T1000 (cell line): ENCODE results near the gene KDM2A.

Source experiments
- DNase-seq: peaks from one replicate; lab custom pipeline; 2025; ENCODE audit warnings: mixed read lengths; lab: John Stamatoyannopoulos, UW

The KDM2A gene

DNA sequence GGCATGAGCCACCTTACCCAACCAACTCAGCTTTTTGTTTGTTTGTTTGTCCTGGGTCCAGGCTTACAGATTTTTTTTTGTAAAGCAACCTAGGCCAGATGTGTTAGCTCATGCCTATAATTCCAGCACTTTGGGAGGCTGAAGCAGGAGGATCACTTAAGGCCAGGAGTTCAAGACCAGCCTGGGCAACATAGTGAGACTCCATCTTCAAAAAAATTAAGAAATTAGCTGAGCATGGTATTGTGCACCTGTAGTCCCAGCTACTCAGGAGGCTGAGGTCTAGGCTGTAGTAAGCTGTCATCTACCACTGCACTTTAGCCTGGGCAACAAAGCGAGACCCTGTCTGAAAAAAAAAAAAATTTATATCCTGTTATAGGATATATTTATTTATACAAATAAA, 118.5 kb downstream of the KDM2A start:
- DNase-seq = no peak

DNA sequence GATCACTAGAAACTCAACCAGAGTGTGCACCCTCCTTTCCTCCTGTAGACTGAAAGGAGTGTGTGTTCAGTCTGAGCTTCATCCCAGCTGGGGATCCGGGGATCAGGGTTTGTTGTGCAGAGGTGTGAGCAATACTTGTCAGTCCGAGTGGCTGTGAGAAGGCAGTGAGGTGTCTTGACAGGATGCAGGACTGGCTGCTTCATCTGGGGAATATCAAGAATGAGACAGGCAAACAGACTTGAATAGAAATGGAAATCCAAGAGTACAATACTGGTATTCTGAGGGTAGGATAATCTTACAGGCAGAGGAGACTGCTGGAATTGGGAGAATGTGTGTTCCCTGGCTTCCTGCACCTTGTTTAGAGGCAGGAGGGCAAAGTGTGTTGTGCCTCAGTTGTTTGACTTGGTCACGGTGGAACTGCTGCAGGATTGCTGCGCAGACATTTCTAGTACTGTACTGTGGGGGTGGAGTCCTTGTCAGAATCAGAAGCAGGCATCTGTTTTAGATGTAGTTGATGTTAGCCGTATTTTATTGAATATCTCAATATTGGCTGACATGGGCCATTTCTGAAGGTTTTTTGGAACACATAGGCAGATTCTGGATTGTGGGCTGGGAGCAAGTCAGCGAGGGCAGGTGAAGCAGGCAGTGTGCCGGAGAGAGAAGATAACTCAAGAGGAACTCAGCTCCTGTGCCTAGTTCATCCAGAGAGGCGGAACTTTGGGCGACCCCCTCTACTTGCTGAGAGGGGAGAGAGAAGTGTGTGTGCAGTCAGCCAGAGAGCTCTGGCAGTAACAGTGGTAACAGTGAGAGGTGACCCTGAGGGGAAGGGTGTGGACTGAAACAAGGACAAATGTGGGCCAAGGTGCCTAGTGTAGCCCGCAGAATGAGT, 120.1 kb downstream of the KDM2A start:
- no peak for DNase-seq

DNA sequence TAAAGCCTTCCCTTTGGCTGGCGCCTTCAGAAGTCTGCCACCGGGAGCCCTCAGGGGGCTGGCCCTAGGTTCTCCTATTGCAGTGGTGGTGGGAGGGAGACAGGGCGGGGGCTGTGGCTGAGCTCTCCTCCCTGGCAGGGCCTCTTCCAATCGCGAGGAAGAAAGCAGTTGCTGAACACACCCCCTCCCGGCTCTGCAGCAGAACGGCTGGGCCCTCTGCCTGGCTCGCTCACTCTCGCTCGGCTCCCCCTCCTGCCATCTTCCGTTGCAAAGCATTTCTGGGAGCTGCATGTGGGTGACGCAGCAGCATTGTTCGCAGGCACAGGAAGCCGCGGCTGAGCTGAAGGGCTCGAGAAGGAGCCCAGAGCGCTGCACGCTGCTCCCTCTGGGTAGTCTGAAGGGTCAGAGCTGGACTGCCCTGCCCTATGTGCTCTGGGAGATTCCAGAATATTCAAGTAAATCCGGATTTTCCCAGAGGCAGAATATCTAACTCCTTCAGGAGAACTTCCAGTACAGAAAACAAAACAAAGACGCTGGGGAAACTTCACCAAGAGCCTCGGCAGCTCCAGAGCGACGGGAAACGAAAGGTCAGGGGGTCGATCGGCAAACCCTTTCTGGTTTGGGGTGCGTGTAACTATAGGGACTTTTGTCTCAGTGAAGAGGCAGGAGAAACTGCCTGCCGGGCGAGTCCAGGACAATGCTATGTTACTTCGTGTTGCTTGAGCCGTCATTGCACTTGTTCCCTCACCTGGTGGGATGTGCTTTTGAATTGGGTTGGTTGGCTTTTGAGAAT, 120.9 kb downstream of the KDM2A start:
- DNase-seq = peak; percentile 97

DNA sequence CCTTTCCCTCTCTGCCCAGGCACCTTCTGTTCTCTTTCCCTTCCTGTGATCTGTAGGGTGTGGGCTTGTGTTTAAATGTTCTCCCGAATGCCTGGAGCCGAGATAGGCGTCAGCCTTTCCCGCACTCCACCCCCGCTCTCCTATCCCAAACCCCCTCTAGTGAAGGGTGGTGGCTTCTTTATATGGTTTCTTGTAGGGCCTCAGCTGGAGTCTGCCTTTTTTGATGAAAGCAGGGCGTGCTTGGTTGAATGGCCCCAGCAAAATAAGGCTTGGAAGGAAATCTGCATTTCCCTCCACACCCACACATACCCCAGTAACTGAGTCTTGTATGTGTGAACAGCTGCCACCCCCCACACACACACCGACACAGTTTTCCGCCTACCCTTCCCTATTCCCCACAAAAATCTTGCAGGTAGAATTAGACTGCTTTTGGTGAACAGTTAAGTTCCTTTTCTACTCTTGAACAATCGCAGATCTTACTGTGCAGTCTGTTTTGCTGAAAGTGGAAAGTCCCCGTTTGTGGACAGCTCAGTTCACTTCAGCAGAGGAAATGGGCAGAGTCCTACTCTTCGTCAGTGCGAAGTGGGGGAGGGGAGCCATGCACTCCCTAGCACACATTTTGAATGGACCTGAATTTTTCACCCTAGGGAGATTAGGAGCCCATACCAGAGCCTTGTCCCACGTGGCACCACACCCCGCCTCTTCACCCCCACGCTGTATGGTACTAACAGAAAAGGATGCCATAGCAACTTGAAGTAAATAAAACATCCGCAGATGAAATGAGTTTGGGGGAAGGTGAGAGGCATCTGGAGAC, 121.7 kb downstream of the KDM2A start:
- DNase-seq = peak; percentile 64

DNA sequence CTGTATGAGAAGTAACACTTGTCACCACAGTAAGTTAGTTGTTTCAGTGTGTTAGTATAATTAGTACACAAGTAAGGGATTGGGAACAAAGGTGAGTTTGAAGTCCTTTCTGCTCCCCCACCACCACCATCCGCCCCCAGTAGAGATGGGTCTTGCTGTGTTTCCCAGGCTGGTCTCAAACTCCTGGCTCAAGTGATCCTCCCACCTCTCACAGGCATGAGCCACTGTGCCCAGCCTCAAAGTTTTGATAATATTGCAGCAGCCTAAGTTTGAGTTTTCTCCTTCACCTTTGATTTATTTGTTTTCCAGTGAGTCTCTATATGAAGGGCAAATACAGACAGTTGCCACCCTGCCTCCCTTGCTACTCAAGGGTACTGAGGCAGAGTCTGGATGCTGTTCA, 123.5 kb downstream of the KDM2A start:
- DNase-seq = no peak

DNA sequence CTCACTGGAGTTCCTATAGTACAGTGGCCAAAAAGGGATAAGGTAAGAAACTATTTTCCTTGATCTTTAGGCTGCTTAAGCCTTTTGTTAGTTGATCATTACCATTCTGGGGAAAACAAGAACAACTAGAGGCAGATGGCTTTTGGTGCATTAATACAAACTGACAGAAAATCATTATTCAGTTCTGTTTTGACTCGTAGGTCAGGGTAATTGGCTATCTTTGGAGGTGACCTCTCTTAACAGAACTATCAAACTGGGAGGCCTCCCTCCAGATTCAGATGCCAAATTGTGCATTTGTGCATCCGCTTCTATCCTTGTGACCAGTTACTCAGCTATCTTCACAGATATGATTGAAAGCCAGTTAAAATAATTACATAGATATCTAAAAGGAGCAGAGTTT, 124.0 kb downstream of the KDM2A start:
- DNase-seq = no peak

DNA sequence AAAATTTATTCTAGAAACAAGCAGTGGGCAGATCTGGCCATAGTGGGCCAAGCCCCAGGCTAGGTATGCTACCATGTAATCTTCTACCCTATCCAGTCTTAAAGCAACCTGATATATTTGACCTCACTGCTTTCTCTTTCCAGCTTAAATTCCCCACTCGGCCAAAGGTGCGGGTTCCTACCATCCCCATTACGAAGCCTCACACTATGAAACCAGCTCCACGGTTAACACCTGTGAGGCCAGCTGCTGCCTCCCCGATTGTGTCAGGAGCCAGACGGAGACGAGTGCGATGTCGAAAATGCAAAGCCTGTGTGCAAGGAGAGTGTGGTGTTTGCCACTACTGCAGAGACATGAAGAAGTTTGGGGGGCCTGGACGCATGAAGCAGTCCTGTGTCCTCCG, 126.0 kb downstream of the KDM2A start:
- no peak for DNase-seq

DNA sequence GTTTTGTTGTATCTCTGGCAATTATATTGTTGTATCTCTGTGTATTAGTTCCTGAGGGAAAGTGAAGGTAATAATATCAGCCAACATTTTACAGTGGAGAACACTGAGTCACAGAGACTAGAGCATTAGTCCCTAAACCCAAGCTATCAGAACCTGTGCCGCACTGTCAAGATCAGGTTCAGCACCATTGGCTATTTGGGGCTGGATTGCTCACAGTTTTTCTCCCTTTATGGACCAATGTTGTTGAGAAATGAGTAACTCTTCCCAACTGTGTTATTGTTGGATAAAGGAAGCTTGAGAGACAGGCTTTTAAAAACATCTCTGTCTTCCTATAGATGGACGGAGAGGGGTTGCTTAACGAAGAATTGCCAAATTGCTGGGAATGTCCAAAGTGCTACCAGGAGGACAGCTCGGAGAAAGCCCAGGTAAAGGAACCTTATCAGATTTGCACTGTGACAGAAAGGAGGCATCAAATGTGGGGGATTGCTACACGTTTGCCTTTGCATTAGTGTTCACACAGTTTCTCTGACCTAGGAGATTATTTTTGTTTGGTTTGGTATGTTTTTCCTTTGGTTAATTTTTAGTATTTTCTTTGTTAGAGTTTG, 129.0 kb downstream of the KDM2A start:
- no peak for DNase-seq

DNA sequence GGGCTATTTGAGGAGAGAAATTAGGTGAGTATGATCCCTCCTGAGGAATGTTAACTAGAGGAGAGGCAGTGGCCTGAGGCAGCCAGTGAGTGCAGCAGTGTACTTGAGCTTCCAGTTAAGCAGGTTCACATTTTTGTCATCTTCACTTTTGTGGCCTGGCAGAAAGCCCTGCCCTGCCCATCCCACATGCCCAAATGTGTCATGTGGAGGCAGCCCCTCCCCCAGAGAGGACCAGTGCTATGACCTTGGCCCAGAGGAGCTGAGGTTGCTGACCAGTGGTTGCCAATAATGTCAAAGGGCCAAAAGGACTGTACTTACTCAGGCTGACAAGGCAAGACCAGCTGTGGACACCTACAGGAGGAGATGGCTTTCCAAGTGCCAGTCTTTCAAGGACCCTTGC, 129.6 kb downstream of the KDM2A start:
- DNase-seq = no peak

DNA sequence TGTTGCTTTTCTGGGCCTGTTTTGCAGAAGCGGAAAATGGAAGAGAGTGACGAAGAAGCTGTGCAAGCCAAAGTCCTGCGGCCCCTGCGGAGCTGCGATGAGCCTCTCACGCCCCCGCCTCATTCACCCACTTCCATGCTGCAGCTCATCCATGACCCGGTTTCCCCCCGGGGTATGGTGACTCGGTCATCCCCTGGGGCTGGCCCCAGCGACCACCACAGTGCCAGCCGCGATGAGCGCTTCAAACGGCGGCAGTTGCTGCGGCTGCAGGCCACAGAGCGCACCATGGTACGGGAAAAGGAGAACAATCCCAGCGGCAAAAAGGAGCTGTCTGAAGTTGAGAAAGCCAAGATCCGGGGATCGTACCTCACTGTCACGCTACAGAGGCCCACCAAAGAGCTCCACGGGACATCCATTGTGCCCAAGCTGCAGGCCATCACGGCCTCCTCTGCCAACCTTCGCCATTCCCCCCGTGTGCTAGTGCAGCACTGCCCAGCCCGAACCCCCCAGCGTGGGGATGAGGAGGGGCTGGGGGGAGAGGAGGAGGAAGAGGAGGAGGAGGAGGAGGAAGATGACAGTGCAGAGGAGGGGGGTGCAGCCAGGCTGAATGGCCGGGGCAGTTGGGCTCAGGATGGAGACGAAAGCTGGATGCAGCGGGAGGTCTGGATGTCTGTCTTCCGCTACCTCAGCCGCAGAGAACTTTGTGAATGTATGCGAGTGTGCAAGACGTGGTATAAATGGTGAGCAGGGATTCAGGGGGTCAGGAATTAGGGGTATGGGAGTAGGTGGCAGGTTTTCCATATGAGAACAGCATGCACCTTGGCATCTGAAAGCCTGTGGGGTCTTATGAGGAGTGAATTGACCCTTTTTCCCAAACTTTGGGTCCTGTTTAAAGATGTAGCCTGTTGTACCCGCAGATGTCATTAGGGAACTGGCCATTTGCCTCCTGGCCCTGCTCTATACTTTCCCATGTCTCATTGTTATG, 131.3 kb downstream of the KDM2A start:
- DNase-seq = no peak

DNA sequence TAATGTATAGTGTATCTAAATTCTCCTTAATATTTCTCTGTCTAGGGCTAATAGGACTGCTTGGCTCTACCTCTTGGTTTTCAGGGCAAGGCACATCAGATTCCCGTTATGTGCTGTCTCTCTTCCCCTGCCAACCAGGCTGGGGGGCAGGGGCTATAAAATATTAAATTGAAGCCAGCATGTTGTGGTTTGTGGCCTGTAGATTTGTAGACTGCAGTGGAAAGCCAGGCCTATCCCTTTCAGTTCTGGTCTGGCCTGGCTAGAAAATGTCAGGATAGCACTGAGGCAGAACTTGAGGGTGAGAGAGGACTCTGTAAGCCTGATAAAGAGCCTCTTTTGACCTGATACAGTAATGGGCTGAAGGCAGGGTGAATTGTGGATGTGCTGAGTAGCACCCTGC, 132.8 kb downstream of the KDM2A start:
- no peak for DNase-seq

DNA sequence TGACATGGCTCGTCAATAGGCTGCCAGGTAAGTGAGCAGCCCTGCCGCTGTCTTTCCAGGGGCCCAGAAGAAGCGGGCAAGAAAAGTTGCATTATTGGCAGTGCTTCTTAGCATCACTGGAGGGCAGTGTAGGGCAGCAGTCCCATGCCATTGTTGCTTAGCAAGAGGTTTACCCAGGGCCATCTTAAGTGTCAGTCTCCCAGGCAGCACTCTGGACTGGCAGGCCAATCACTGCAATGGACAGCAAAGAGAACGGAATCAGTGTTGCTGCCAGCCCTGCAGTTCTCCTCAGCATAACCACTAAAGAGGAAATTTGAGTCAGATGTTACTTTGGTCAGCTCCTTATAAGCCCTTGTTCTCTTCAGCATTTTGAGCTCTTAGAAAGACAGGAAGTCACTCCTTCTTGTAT, 133.8 kb downstream of the KDM2A start:
- DNase-seq = no peak

DNA sequence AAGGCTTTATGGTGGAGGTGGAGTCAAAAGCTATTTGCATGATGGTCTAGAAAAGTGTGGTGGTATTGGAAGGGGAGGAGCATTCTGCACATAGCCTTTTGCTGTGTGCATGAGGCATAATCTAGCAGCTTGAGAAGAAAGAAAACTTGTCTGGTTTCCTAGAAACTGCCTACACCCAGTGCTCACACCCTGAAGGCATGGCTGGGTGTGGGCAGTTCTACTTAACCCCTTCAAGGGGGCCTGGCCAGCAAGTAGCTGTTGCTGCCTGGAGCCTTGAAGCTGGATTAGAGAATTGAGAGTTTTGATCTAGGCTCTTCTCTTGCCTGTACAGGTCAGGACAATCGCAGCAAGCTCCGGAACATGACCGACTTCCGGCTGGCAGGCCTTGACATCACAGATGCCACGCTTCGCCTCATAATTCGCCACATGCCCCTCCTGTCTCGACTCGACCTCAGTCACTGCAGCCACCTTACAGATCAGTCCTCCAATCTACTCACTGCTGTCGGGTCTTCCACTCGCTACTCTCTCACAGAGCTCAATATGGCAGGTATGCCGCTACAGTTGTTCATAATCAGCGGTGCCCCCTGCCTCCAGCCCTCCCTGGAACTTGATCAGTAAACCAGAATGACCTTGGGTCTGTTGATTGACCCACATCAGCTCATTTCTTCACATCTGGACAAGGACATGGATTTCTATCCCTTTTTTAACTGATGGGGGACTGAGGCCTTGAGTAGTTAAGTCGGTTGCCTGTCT, 135.0 kb downstream of the KDM2A start:
- DNase-seq = no peak

DNA sequence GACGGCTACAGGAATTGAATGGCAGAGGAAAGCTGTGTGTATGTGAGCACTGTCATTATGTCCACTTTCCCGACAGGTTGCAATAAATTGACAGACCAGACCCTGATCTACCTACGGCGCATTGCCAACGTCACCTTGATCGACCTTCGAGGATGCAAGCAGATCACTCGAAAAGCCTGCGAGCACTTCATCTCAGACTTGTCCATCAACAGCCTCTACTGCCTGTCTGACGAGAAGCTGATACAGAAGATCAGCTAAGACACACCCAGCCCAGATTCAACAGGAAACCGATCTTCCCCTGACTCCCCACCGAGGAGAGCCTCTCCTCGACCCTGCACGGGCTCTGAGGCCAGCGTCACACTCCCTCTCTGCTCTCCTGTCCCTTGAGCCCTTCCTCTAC, 135.7 kb downstream of the KDM2A start:
- DNase-seq = no peak

DNA sequence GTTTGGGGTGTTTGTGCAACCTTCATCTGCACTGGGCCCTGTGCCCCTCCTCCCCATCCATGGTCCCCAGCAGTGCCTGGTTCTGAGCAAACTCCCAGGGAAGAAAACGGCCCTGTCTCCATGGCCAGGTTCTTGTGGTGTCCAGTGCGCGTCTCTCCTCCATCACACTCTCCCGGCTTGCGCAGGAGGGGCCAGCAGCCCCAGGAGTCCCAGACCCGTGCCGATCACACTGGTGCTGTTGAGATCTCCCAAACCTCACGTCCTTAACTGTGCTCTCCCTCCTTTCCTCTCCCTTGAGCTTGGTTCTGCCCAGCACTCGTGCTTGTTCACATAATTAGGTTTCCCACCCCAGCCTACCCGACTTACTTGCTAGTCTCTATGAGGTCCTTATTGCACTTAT, 136.3 kb downstream of the KDM2A start:
- no peak for DNase-seq

DNA sequence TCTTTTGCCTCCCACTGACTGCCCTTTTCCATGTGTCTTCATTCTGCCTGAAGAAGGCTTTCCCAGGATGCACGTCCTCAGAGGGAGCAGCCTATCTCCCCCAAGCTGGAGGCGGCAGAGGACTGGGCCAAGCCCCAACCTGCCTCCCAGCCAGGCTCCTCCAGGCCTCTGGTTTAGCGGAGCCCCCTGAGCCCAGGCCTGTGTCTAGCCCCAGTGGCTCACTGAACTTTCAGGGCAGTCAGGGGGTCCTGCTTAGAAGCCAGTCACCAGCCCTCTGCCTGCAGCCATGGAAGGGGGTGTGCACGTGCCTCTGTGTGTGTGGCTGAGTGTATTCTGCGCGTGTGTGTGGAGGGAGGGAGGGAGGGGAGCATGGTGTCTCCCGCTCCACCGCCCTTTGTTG, 136.8 kb downstream of the KDM2A start:
- DNase-seq = no peak

DNA sequence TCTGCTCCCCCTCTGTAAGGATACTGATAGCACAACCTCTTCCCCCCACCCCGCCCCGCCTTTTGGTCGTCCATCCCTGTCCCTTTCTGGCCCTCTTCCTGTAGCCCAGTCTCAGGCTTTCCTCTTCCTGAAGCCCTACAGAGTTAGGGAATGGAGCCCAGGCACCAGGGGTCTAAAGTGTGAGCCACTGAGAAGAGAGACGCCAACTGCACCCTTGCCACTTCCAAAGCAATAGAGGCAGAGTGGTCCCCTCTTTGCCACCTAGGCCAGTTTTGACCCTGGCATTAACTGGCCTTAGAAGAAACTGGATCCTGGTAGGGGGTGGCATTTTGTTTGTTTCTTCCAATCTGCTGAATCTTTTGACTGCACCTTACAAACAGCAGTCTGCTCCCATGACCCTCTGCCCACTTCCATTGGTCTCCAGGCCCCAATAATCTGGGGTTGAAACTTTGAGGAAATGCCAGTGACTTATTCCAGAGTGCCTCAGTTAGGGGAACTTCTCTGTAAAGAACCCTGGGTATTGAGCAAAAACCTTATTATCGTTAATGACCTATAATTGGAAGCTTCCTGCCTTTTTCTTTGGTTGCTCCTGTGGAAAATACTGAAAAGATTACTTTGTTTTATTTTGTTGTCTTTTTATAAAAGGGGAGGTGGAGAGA, 137.5 kb downstream of the KDM2A start:
- DNase-seq = no peak

DNA sequence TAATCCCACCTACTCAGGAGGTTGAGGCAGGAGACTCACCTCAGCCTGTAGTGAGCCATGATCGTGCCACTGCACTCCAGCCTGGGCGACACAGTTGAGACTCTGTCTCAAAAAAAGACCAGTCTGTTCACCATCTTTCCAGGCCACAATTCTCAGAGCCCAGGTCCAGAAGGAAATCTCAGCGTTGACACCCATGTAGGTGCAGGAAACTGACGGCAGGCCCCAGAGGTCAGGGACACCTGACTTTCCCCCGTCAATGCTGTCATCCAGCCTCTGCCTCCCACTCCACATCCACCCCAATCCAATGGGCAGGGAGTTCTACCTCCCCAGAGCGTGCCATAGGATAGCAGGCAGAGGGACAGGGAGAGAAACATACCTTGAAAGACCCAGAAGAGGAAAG, 141.3 kb downstream of the KDM2A start:
- no peak for DNase-seq

DNA sequence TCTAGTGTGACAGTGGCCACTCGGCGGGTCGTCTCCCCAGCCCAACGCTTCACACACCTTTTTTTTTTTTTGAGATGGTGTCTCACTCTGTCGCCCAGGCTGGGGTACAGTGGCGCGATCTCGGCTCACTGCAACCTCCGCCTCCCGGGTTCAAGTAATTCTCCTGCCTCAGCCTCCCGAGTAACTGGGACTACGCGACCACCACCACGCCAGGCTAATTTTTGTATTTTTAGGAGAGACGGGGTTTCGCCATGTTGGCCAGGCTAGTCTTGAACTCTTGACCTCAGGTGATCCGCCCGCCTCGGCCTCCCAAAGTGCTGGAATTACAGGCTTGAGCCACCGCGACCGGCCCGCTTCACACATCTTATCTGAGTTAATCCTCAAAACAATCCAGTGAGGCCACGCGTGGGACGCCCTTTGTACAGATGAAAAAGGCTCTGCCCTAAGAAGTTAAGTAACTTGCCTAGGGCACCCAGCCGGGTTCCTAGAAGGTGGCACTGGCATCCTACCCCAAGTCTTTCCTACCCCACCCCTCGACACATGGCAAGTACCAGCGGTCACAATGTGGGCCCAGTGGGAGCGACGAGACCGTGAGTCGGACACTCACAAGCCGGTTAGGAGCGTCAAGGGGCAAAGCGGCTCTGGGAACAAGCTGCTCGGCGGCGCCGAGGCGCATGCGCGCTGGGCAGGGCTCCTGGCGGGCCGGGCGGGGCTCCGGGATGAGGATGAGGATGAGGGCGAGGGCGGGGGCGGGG, 142.0 kb downstream of the KDM2A start:
- DNase-seq = peak; percentile 52
